ENCODE results near the gene ING1.
A peak's percentile ranks its signal among the peaks of the same experiment; 100 is the strongest.

ING1 gene

DNA sequence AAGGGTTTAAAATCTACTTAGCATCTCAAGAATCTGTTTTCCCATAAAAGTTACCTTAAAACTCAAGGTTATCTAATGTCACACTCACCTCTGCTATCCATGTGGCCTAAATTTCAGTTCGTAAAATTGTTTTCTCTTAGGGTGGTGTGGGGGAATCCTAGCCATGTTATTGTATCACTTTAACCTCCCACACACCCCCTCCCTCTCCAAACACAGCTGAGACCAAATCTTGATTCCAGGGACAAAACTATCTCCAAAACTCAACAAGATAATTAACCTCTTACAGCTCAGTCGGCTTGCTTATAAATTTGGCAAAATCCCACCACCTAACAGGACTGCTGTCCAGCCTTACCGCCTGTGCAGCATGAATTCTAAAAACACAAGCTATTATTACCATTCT lies 11.4 kb upstream of the ING1 start:
- DNase-seq (ENCODE audit: low read depth): no peak
- H3K4me3 ChIP-seq (ENCODE audit: low read depth, low read length): no peak overlapping the region

DNA sequence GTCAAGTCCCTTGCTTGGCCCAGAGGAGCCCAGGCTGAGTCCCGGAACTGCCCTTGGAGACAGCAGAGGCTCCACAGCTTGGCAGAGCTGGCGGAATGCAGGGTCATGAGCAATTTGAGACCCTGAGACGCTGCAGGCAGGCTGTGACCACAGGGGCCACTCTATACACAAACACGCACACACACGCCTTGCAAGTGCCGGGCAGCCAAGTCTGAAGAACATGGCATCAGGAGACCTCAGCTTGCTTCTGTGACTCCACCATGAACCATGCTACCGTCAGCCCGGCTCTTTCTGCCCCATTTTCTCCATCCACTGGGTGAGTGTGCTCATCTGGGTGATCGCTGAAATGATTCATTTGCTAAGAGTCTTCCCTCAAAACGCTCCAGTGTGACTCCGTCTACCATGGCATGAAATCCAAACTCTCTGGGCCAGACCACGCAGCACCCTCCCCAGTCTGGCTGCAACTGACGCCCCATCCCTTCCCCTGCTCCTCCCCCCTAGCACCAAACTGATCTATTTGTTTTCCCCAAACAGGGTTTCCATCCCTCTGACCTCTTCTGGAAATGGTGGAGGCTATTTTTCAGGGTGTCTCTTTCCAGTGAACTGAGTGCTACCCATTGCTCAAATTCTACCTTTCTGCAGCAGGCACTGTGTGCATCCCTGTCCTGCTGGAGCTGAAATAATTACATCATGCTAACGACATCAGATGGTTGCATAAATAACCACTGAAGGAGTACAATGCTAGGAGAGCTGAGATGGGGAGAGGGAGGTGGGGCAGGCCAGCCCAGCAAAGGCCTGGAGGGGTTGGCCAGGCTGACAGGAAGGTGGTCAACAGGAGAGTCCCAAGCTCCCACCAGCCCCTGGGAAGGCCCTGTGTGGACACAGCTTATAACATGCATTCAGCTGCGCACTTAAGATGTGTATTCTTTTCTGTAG lies 10.6 kb upstream of the ING1 start:
- no peak overlapping the region for H3K4me3 ChIP-seq (ENCODE audit: low read depth, low read length)
- TF ChIP-seq, protein P1, sequence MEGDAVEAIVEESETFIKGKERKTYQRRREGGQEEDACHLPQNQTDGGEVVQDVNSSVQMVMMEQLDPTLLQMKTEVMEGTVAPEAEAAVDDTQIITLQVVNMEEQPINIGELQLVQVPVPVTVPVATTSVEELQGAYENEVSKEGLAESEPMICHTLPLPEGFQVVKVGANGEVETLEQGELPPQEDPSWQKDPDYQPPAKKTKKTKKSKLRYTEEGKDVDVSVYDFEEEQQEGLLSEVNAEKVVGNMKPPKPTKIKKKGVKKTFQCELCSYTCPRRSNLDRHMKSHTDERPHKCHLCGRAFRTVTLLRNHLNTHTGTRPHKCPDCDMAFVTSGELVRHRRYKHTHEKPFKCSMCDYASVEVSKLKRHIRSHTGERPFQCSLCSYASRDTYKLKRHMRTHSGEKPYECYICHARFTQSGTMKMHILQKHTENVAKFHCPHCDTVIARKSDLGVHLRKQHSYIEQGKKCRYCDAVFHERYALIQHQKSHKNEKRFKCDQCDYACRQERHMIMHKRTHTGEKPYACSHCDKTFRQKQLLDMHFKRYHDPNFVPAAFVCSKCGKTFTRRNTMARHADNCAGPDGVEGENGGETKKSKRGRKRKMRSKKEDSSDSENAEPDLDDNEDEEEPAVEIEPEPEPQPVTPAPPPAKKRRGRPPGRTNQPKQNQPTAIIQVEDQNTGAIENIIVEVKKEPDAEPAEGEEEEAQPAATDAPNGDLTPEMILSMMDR (IDR thresholded peaks at IDR 0.05; ENCODE audit: low read depth, low read length, missing control alignments): no peak
- DNase-seq (ENCODE audit: low read depth): no peak

More for the DNA sequence above, 11.4 kb upstream of the ING1 start:
- TF ChIP-seq, protein P1 (IDR thresholded peaks at IDR 0.05; ENCODE audit: low read depth, low read length, missing control alignments): no peak

DNA sequence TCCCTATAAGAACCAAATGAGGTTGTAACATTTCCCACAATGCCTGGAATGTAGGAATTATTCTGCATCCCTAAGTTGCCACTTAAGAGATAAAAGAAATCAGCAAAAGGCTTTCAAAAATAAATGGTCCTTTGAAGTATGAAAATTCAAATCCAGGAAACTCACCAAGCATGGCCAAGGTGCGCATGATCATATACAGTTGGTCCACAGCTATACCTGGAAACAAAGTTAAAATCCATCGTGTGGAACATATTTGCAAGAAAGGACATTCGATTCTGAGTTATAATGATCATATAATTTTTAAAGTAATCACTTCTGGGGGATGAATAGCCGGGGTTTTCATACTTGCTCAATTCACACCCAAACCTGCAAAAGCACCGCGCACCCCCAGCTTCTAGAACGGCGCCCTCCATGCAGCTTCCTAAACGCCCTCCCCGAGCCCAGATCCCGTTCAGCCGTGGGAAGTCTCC lies 8.1 kb upstream of the ING1 start:
- H3K4me3 ChIP-seq (ENCODE audit: low read depth, low read length): peak overlapping the region; percentile 88
- TF ChIP-seq, protein P1 (IDR thresholded peaks at IDR 0.05; ENCODE audit: low read depth, low read length, missing control alignments): no peak
- DNase-seq (ENCODE audit: low read depth): no peak

DNA sequence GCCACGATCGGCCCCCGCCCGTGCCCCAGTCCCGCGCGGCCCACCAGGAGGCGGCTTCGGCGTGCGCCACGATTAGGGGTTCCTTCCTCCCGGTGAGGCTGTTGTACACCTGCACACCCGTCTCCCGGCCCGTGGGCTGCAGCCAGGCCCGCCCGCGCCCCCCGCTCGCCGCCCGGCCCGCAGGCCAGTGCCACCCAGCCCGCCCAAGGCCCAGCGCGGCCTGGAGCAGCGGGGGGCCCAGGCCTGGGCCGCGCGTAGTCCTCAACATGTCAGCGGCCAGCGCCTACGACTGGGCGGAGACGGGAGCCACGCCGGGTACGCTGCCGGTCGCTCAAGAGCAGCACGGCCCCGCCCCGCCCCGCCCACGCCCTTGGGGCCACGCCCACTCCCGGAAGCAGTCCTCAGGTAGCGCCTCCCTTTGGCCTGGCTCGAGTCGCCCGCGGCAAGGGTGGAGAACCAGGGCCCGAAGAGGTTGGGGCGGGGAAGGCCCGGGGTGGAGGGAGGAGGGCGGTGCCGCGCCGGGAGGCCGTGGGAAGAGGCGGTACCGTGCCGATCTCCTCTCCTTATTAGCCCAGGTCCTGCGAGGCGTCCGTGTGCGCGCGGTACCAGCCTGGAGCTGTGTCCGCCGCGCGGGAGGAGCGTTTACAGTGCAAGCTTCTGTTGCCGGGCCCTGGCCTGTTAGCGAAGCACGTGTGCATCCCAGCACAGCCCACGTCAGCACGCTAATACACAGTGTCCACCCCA lies 7.5 kb upstream of the ING1 start, which contains the start of gene CARS2:
Gene CARS2, minus strand, starts transcription at position 291 of the 744 bp plus-strand sequence. Its CDS starts 23 bp downstream, at position 268.
- peak within 1 kb of the TSS; percentile 88 for H3K4me3 ChIP-seq (ENCODE audit: low read depth, low read length)
- TF ChIP-seq, protein P1 (IDR thresholded peaks at IDR 0.05; ENCODE audit: low read depth, low read length, missing control alignments): no peak
- peak; percentile 83 for DNase-seq (ENCODE audit: low read depth)

DNA sequence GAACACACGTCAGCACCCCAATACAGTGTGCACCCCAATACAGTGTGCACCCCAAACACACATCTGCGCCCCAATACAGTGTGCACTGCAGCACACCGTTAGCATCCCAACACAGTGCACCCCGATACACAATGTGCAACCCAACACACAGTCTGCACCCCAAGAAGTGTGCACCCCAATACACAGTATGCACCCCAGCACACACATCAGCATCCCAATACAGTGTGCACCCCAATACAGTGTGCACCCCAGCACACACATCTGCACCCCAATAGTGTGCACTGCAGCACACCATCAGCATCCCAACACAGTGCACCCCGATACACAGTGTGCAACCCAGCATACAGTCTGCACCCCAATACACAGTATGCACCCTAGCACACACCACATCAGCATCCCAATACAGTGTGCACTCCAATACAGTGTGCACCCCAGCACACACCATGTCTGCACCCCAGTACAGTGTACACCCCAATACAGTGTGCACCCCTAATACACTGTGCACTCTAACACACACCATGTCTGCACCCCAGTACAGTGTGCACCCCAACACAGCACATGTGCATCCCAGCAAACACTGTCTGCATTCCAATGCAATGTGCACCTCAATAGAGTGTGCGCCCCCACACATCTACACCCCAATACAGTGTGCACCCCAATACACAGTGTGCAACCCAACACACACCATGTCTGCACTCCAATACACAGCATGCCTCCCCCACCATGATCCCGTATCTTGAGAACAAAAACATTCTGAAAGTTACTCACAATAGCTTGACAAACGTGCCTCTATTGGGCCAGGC lies 6.7 kb upstream of the ING1 start:
- TF ChIP-seq, protein P1 (IDR thresholded peaks at IDR 0.05; ENCODE audit: low read depth, low read length, missing control alignments): no peak
- no peak for DNase-seq (ENCODE audit: low read depth)
- peak overlapping the region; percentile 88 for H3K4me3 ChIP-seq (ENCODE audit: low read depth, low read length)

DNA sequence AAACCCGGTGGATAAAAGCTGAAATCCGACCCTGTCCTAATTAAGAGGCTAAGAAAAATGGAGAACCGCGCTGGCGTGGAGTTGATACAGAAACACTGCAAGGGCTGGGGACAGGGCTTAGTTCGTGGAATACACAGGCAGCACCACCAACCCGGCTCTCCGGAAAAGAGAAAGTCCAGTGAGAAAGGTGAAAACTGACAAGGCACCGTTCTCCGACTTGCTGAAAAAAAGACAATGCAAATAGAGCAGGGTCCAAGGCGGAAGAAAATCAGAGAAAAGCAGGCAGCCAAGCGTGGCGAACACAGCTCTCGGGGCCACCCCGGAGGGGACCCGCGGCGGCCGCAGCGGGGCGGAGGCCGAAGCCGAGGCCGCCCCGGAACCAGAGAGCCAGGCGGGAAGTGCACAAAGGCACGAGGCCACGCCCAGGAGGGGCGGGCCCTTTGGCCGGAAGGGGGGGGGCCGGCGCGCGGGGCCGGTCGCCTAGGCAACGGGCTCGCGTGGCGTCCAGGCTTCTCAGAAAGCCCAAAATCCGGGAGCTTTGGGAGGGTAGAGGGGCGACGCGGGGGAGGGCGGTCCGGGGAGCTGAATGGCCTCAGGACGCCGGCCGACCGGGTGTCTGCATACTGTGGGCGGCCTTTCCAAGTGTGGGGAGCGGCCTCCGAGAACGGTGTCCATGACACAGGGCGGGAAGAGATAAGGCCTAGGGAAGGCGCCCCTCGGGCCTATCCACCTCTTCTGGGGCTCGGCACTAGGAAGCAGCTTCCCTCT lies 1.2 kb upstream of the ING1 start:
- peak overlapping the region; percentile 99 for H3K4me3 ChIP-seq (ENCODE audit: low read depth, low read length)
- TF ChIP-seq, protein P1 (IDR thresholded peaks at IDR 0.05; ENCODE audit: low read depth, low read length, missing control alignments): no peak
- DNase-seq (ENCODE audit: low read depth): peak; percentile 82

Data from GM12864 (cell line).